Natural killer cell treated with Interleukin-12 subunit alpha and Interleukin-12 subunit beta and Interleukin-15 and Interleukin-18, amount 100 ng/mL, for 72 hours (primary cell): ENCODE measurements around the gene ELF4. TPM values are rescaled to one million over a fixed set of nuclear protein-coding genes. Genes with fewer than 3 reads are reported as not detected.
A peak's percentile ranks its signal among the peaks of the same experiment; 100 is the strongest.

ENCODE experiments used
- ATAC-seq, 2 donors: fragments of 150-1000 bp; cut with Tn5 transposase in 1 of 2; sonication (Bioruptor Pico), chemical (Tn5 transposase) in 1 of 2; 2 replicates each; pipeline ENCODE4 v1.10.0; 2021
- DNase-seq: peaks from one replicate; pipeline ENCODE4 v3.0.0; 2022; ENCODE audit warnings: low spot score
- H3K27ac Mint-ChIP-seq, 2 donors: 1 replicate in 1 of 2; 2 replicates in 1 of 2; pipeline ENCODE4 v1.8.0; 2022; ENCODE audit warnings: mixed read lengths in 2 of 2, mild to moderate bottlenecking in 1 of 2, moderate library complexity in 1 of 2
- H3K27me3 Mint-ChIP-seq, 2 donors: 1 replicate in 1 of 2; 2 replicates in 1 of 2; pipeline ENCODE4 v1.8.0; 2022; ENCODE audit warnings: mixed read lengths in 2 of 2
- H3K36me3 Mint-ChIP-seq: one replicate; pipeline ENCODE4 v1.8.0; 2022; ENCODE audit warnings: mixed read lengths
- H3K4me1 Mint-ChIP-seq, 2 donors: 1 replicate in 1 of 2; 2 replicates in 1 of 2; pipeline ENCODE4 v1.8.0; 2022; ENCODE audit warnings: low read depth in 2 of 2, mixed read lengths in 2 of 2, mild to moderate bottlenecking in 1 of 2
- H3K4me3 Mint-ChIP-seq: one replicate; pipeline ENCODE4 v1.8.0; 2022; ENCODE audit warnings: mixed read lengths
- H3K9me3 Mint-ChIP-seq: 2 replicates; pipeline ENCODE4 v1.8.0; 2022; ENCODE audit warnings: mixed read lengths
- total RNA-seq, 2 donors: library from RNA; stranded (reverse); gene quantifications; one replicate each; pipeline ENCODE4 v1.2.3, GENCODE V29; 2022

ELF4 gene
- total RNA-seq, 2 donors from 2014 or later = 38.8 to 71.0 TPM

DNA sequence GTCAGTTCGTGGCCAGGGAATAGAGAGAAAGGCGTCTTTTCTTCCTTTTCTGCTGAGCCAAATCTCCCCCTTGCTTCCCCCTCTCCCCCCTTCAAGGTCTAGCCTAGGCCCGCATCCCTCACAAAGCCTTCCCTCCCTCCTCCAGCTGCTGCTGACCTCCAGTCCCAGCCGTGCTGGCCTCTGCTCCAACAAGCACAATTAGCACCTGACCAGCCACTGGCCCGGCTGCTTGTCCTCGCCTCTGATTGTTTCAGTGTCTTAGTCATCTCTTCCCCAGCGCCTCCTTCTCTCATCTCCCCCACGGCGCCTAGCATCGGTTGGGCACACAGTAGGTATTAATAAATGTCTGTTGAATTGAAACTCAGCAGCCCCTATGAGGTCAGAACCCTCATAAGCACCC, 4.2 kb downstream of the ELF4 start:
- no peak for ATAC-seq
- peak overlapping the region; percentile 78 for H3K4me3 Mint-ChIP-seq

DNA sequence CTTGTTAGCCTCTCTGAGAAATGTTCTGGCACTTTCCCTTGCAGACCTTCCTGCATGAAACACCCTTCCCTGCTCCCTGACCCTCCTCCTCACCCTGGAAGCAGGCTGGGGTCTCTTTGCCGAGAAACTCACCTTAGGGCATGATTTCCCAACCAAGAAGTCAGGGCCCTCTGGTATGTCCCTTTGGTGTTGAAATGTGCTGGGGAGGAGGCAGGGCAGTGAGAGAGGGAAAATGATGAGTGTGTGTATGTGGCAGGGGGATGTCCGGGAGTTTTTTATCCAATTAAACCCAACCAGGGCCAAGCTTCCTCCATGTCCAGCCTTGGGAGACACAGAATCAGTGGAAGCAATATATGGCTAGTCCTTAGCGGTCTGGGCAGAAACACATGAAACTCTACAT, 5.1 kb downstream of the ELF4 start:
- peak overlapping the region; percentile 62 to 84 for H3K27ac Mint-ChIP-seq
- peaks cover 58 to 59% of the 10 kb centered on the region in 2 donors for H3K4me1 Mint-ChIP-seq
- peaks cover 10% of the 10 kb centered on the region for H3K36me3 Mint-ChIP-seq
- DNase-seq (no peak), ATAC-seq (no peak)
- H3K4me3 Mint-ChIP-seq = peak overlapping the region; percentile 62
- H3K27me3 Mint-ChIP-seq = peaks cover 0 to 2% of the 10 kb centered on the region in 2 donors
- H3K9me3 Mint-ChIP-seq = no peaks in the 10 kb centered on the region

More for the DNA sequence above, 4.2 kb downstream of the ELF4 start:
- H3K36me3 Mint-ChIP-seq = peaks cover 5% of the 10 kb centered on the region
- no peak for DNase-seq
- H3K4me1 Mint-ChIP-seq = peaks cover 50 to 51% of the 10 kb centered on the region in 2 donors
- H3K27me3 Mint-ChIP-seq = peaks cover 0 to 2% of the 10 kb centered on the region in 2 donors
- no peaks in the 10 kb centered on the region for H3K9me3 Mint-ChIP-seq
- H3K27ac Mint-ChIP-seq = peak overlapping the region; percentile 81 to 84

DNA sequence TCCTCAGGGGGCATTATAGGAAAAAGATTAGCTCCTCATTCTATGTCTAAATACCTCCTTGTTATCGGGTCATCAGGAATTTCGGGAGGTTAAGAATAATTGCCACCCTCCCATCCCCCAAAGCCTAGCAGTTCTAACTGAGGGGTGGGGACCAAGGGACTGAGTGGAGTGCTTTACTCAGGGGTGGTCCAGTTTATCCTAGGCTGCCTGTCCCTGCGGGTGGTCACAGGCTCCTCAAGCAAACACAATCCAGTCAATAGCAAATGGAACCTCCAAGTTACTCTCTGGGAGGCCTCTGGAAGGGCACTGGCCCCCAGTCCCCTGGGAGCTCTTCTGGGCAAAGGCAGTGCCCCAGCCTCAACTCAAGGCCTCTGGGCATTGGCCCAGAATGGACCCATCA, 6.7 kb downstream of the ELF4 start:
- no peak for ATAC-seq
- H3K36me3 Mint-ChIP-seq = peaks cover 10% of the 10 kb centered on the region
- H3K9me3 Mint-ChIP-seq = no peaks in the 10 kb centered on the region
- H3K27me3 Mint-ChIP-seq = no peaks in the 10 kb centered on the region
- no peak for DNase-seq
- peaks cover 59 to 62% of the 10 kb centered on the region in 2 donors for H3K4me1 Mint-ChIP-seq
- H3K4me3 Mint-ChIP-seq = no peak overlapping the region
- peak overlapping the region; percentile 72 to 80 for H3K27ac Mint-ChIP-seq

DNA sequence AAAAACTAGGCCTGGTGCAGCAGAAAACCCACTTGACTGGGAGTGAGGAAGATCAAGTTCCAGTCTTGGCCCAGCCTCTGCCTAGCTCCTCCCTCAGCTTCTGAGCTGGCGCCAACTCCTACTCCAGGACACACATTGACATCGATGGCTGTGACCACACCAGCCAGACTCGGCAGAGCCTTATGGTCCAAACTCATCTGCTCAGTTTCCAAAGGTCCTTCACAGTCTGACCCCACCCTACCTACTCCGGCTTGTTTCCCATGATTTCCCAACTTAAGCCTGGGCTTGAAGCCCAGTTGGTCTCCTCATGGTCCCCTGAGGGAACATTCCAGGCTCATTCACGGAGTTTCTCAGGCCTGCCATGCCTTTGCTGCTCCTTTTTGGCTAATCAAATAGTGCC, 10.1 kb downstream of the ELF4 start:
- no peaks in the 10 kb centered on the region for H3K9me3 Mint-ChIP-seq
- peaks cover 51 to 56% of the 10 kb centered on the region in 2 donors for H3K4me1 Mint-ChIP-seq
- ATAC-seq = no peak
- peak overlapping the region; percentile 62 for H3K4me3 Mint-ChIP-seq
- H3K27ac Mint-ChIP-seq = peak overlapping the region; percentile 78 to 89
- H3K27me3 Mint-ChIP-seq = no peaks in the 10 kb centered on the region
- DNase-seq = no peak
- H3K36me3 Mint-ChIP-seq = peaks cover 10% of the 10 kb centered on the region

DNA sequence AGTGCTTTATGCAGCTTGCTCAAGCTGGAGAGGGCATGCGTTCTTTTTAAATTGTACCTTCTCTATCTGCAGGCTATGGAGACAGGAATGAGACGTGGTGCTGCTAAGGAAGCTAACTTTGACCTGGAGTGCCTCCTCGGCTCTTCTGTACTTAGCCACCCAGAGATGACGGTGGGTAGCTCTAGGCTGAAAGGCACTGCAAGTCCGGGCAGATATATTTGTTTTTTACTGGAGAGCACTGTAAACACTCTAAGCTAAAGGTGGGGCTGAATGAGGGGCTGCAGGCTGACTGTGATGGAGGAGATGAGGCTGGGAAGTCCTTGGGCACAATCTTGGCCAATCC, 12.1 kb downstream of the ELF4 start:
- no peaks in the 10 kb centered on the region for H3K27me3 Mint-ChIP-seq
- peak overlapping the region; percentile 78 to 89 for H3K27ac Mint-ChIP-seq
- no peak for ATAC-seq
- peak overlapping the region; percentile 34 for H3K4me3 Mint-ChIP-seq
- no peak for DNase-seq
- no peaks in the 10 kb centered on the region for H3K9me3 Mint-ChIP-seq
- peaks cover 10% of the 10 kb centered on the region for H3K36me3 Mint-ChIP-seq
- H3K4me1 Mint-ChIP-seq = peaks cover 40 to 59% of the 10 kb centered on the region in 2 donors

DNA sequence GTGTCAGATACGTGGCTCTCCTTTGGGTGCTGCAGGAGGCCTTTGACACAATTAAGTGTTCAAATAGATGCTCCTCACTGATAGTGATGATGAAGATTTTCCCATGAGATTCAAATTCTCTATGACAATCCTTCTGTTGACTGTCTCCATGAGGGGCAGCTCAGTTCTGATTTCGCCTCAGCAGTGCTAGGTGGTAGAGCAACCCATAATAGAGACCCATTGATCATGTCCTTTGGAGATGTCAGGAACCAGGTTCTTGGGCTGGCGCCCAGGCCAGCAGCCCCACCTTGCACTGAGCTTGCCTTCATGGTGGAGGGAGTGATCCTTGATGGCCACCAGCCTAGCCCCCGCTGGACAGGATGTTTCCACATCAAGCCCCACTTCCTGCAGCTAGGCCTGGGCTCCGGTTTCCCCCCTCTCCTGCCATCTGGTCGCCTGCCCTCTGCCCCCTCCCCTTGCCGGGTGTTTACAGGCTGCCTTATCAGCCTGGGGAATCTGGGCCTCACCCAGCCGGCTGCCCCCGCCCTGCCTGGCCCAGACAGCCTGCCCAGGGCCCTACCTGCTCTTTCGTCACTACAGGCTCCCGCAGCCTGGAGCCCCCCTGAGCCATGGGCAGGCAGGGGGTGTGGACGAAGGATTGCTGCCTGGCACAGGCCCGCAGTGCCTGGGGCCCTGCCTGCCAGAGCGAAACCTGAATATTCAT, 12.6 kb downstream of the ELF4 start:
- H3K4me1 Mint-ChIP-seq = peaks cover 36 to 60% of the 10 kb centered on the region in 2 donors
- ATAC-seq (peak; percentile 57 to 66), DNase-seq (no peak)
- H3K9me3 Mint-ChIP-seq = no peaks in the 10 kb centered on the region
- peak overlapping the region; percentile 34 for H3K4me3 Mint-ChIP-seq
- H3K27me3 Mint-ChIP-seq = no peaks in the 10 kb centered on the region
- H3K36me3 Mint-ChIP-seq = peaks cover 9% of the 10 kb centered on the region
- peak overlapping the region; percentile 78 to 89 for H3K27ac Mint-ChIP-seq

DNA sequence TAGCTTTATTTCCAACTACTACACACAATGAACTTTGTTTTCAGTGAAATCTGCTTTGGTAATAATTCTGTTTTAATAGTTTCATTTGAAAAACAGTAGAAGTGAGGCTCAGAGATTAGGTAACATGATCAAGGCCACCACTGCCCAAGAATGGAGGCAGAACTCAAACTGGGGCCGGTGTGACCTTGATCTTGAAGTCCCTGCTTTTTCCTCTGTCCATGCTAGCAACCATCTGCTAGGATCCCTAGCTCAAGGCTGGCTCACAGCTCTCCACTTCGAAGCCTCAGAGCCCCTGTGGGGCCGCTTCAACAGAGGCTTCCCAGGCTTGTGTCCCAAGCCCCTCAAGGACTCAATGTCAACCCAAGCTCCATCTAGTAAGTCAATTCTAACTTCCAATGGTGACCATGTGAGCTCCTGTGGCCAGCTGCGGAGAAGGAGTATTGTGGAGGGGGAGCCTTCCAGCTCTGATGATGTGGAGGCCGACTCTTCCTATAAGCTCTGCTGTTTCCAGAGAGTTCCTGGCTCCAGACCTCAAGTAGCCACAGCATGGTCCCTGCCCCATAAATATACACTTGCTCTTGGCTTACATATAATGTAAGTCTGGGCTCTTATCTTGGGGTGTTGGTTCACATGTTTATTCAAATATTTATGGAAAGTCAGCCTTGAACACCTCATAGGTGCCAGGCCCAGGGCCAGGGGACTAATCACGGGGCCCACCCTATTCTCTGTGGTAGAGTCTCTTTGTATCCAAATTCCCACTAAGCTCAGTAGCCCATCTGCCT, 14.9 kb downstream of the ELF4 start:
- Mint-ChIP-seq H3K9me3 (no peaks in the 10 kb centered on the region), H3K27me3 (no peaks in the 10 kb centered on the region), H3K4me3 (no peak overlapping the region), H3K27ac (peak overlapping the region; percentile 54 to 89), H3K4me1 (peaks cover 25 to 61% of the 10 kb centered on the region in 2 donors), H3K36me3 (no peaks in the 10 kb centered on the region)
- no peak for DNase-seq
- no peak for ATAC-seq

DNA sequence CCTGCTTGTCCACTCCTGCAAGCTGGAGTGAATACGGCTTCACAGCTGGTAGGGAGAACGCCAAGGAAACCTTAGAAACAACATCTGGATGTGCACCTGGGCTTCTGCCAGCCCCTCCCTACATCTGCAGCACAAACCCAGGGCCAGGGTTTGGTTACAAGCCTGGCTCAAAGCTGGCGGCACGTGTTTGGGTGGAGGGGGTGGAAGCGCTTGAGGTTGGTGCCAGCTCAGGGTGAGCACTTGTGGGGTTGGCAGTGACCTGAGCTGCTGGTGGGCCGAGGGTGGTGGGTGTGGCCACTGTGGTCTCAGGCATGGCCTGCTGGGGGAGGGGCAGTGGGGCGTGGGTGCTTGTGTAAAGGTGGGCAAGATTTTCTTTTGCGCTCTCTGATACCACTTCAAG, 15.6 kb downstream of the ELF4 start:
- Mint-ChIP-seq H3K4me1 (peaks cover 22 to 58% of the 10 kb centered on the region in 2 donors), H3K9me3 (no peaks in the 10 kb centered on the region), H3K36me3 (no peaks in the 10 kb centered on the region), H3K27ac (peak overlapping the region; percentile 54 to 89), H3K4me3 (no peak overlapping the region), H3K27me3 (no peaks in the 10 kb centered on the region)
- ATAC-seq (no peak), DNase-seq (no peak)

DNA sequence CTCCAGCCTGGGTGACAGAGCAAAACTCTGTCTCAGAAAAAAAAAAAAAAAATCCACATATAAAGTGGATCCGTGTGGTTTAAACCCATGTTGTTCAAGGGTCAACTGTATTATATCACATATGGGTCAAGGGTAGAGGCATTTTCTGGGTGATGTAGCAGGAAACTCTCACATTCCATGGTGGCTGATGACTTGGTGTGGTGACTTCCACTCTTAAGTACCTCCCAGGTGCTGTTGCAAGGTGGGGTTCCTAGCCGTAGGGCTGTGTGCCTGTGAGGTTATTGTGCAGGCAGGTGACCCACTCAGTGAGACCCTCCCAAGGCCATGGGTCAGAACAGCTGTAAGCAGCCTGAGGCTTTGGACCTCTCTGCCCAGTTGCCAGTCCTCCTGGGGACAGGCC, 17.0 kb downstream of the ELF4 start:
- DNase-seq = no peak
- H3K27ac Mint-ChIP-seq = peak overlapping the region in 1 of 2 donors; percentile 97
- no peaks in the 10 kb centered on the region for H3K27me3 Mint-ChIP-seq
- H3K36me3 Mint-ChIP-seq = no peaks in the 10 kb centered on the region
- H3K9me3 Mint-ChIP-seq = no peaks in the 10 kb centered on the region
- no peak for ATAC-seq
- H3K4me1 Mint-ChIP-seq = peaks cover 21 to 57% of the 10 kb centered on the region in 2 donors
- no peak overlapping the region for H3K4me3 Mint-ChIP-seq

DNA sequence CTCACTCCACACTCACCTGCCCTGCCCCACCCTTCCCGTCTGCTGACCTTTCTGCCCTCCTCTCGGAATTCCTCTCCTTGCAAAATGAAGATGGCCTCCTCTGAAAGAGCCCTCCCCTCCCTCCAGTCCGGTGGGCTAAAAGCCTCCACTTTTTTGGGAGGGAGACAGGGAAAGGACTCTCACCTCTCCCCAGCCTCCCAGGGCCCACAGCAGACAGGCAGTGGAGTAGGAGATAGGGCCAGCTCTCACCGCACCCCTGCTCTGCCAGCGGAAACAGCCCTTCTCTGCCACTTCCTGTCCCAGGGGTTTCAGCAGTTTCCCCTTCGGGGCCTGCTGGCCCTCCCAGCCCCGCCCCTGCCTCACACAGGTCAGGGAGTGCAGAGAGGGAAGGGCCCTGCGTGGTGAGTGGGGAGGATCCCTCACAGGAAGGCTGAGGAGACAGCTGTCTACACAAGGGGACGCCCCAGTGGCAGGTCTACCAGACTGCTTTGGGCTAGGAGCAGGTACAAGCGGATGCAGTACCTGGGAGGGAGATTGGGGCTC, 18.2 kb downstream of the ELF4 start:
- peak overlapping the region; percentile 81 for H3K4me3 Mint-ChIP-seq
- H3K36me3 Mint-ChIP-seq = no peaks in the 10 kb centered on the region
- peaks cover 25 to 53% of the 10 kb centered on the region in 2 donors for H3K4me1 Mint-ChIP-seq
- ATAC-seq (peak; percentile 96 to 97), DNase-seq (peak; percentile 91)
- no peaks in the 10 kb centered on the region for H3K27me3 Mint-ChIP-seq
- H3K9me3 Mint-ChIP-seq = no peaks in the 10 kb centered on the region
- H3K27ac Mint-ChIP-seq = peak overlapping the region; percentile 86 to 97

DNA sequence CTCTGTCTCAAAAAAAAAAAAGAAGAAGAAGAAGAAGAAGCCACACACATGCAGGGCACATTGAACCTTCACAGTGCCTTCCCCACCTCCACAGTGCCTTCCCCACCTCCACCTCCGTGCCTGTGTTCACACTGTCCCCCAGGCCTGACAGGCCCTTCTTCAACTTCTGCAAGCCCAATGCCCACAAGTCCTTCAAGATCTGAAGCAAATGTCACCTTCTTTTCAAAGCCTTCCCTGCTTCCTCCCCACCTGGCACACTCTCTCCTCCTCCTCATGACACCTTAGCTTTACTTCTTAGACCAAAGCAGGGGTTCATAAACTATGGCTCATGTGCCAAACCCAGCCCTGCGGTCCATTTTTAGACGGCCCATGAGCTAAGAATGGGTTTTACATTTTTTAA, 19.9 kb downstream of the ELF4 start:
- H3K36me3 Mint-ChIP-seq = no peaks in the 10 kb centered on the region
- ATAC-seq (no peak), DNase-seq (no peak)
- H3K27me3 Mint-ChIP-seq = no peaks in the 10 kb centered on the region
- peak overlapping the region; percentile 61 for H3K4me3 Mint-ChIP-seq
- H3K9me3 Mint-ChIP-seq = no peaks in the 10 kb centered on the region
- peaks cover 33 to 63% of the 10 kb centered on the region in 2 donors for H3K4me1 Mint-ChIP-seq
- peak overlapping the region; percentile 86 to 96 for H3K27ac Mint-ChIP-seq

DNA sequence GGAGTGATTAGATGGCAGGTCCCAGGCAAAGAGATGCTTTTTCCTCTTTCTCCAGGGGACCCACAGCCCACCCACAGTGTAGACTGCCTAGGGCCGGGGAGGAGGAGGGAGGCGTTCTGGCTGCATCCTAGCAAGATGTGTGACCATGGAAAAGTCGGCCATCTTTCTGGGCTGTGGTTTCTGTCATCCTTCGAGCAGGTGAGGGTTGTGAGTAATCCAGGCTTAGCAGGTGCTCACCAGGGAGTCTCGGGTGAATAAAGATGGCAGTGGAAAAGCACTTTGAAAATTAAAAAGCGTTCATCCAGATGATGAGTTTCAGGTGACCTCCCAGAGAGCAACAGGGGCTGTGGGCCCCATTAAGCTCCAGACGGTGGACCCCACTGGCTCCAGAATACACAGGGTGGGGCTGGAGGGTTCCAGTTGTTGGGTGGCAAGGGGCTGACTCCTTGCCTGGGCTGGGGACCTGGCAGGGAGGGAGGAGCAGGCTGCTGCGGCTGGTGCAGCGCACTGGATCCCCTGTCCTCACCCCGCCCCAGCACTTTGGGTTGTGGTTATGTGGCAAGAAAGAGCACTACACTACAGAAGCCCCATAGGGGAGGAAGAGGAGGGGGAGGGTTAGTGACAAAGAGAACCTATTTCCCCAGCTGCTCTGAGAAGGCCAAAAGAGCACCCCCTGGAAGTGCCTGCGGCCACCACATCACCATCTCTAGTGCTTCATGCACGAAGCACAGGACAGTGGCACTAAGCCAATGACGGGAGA, 23.7 kb downstream of the ELF4 start:
- H3K27ac Mint-ChIP-seq = peak overlapping the region; percentile 86 to 96
- peak overlapping the region; percentile 93 for H3K4me3 Mint-ChIP-seq
- DNase-seq (peak; percentile 92), ATAC-seq (peak; percentile 70 to 74)
- peaks cover 47 to 66% of the 10 kb centered on the region in 2 donors for H3K4me1 Mint-ChIP-seq
- no peaks in the 10 kb centered on the region for H3K9me3 Mint-ChIP-seq
- H3K27me3 Mint-ChIP-seq = no peaks in the 10 kb centered on the region
- H3K36me3 Mint-ChIP-seq = no peaks in the 10 kb centered on the region

DNA sequence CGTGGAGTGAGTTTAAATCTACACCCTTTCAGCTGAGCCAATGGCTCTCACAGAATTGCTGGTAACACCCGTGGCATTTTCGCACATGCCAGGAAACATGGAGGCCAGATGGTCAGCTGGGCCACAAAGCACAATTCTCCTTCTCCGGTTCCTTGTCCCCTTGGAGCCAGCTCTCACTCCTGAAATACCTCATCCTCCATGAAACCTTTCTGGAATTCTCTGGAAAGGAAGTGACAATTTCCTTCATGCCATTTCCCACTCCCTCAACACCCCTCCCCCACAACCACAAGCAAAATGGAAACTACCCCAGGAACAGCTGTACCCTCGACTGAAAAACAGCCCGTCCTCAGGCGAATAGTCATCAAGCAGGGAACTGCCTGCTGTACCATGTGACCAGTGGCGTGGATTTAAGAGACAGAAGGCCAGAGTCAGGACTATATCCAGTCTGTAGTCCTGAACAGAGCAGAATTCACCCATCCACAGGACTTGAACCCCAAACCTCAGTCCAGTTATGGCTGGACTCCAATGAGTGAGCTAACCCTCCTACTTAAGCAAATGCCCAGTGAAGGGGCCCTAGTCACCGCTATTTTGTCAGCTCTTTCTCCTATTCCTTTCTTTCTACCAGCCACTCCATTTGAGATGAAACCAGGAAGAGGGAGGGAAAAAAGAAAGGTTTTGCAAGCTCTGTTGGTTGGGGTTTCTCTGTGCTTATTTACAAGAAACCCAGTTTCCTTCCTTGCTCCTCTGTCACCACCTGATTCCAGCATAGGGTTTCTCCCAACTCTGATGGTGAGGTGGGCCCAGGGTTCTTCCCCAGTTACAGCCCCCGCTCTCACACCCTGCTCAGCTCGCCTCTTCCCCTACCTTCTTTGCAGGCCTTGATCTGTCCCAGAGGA, 24.5 kb downstream of the ELF4 start:
- peak overlapping the region; percentile 93 for H3K4me3 Mint-ChIP-seq
- peak; percentile 69 for DNase-seq
- peak overlapping the region; percentile 86 to 96 for H3K27ac Mint-ChIP-seq
- ATAC-seq = peak in 1 of 2 donors; percentile 11
- no peaks in the 10 kb centered on the region for H3K9me3 Mint-ChIP-seq
- H3K36me3 Mint-ChIP-seq = no peaks in the 10 kb centered on the region
- no peaks in the 10 kb centered on the region for H3K27me3 Mint-ChIP-seq
- peaks cover 53 to 72% of the 10 kb centered on the region in 2 donors for H3K4me1 Mint-ChIP-seq
